DMS114 treated with DMSO at 0.1 percent for 48 hours (cell line): ENCODE measurements around the gene NTSR1.

ENCODE experiments used
- DNase-seq: peaks from one replicate; lab custom pipeline; 2025; ENCODE audit not compliant: unreplicated experiment; lab: John Stamatoyannopoulos, UW

The NTSR1 gene

GRCh38 chr20:62797671-62798532 lies 89.3 kb downstream of the NTSR1 start:
- DNase-seq: no peak

GRCh38 chr20:62799036-62799435 lies 90.4 kb downstream of the NTSR1 start:
- no peak for DNase-seq

- no peak for DNase-seq
These were observed 90.8 kb downstream of the NTSR1 start for GRCh38 chr20:62799459-62799858.

GRCh38 chr20:62799873-62800272 lies 91.2 kb downstream of the NTSR1 start:
- DNase-seq: no peak

GRCh38 chr20:62800314-62801259 lies 92.0 kb downstream of the NTSR1 start:
- no peak for DNase-seq

- DNase-seq: no peak
These were observed 92.8 kb downstream of the NTSR1 start for GRCh38 chr20:62801284-62802010.

GRCh38 chr20:62802026-62802712 lies 93.5 kb downstream of the NTSR1 start:
- DNase-seq: no peak

- DNase-seq: peak; percentile 30
These were observed 95.5 kb downstream of the NTSR1 start for GRCh38 chr20:62804021-62804626.

GRCh38 chr20:62804627-62805154 lies 96.1 kb downstream of the NTSR1 start, which contains the start of gene OGFR:
TSS of gene OGFR (plus strand) at chr20:62804835. CDS start at chr20:62804860, 25 bp downstream.
- no peak for DNase-seq

- DNase-seq: no peak
These were observed 96.6 kb downstream of the NTSR1 start for GRCh38 chr20:62805155-62805710.

- no peak for DNase-seq
These were observed 97.2 kb downstream of the NTSR1 start for GRCh38 chr20:62805711-62806382.

GRCh38 chr20:62806383-62807050 lies 97.9 kb downstream of the NTSR1 start:
- DNase-seq: no peak

- no peak for DNase-seq
These were observed 99.0 kb downstream of the NTSR1 start for GRCh38 chr20:62807444-62808210.

GRCh38 chr20:62808211-62808865 lies 99.7 kb downstream of the NTSR1 start:
- DNase-seq: peak; percentile 13

- DNase-seq: no peak
These were observed 101.1 kb downstream of the NTSR1 start for GRCh38 chr20:62809530-62810428.

GRCh38 chr20:62811320-62811719 lies 102.7 kb downstream of the NTSR1 start:
- DNase-seq: no peak
